ENCODE measurements around the gene SEMG1. TPM values are rescaled to one million over a fixed set of nuclear protein-coding genes. Genes with fewer than 3 reads are reported as not detected.

The SEMG1 gene
- total RNA-seq, 4 donors from 2014 or later, result 0.27 TPM; not detected in 3

DNA sequence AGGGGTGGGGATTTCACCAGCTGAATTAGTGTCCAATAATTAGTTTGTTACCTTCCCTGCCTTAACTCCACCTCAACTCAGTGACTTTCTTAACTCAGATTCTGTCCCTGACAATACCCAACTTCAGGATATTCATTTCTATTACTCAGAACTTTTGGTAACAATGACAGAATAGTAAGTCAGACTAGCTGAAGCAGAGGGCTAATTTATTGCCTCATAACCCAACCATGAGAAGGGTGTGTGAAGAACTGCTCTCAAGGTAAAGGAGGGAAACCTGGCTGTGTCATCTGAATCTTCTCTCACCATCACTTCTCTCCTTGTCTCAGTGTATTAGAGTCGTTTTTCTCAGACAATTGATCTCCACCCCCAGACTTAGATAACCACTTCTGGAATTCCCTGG lies 33.3 kb upstream of the SEMG1 start:
- Histone ChIP-seq H3K9me3 (no peaks in the 10 kb centered on the region), H3K27me3 (no peaks in the 10 kb centered on the region), H3K4me3 (no peak overlapping the region), H3K36me3 (no peaks in the 10 kb centered on the region), H3K27ac (no peak overlapping the region), H3K4me1 (peaks cover 3 to 21% (median 16%) of the 10 kb centered on the region in 4 donors)
- WGBS, 2 donors (ENCODE audit: low coverage in 1 of 2), result 26 to 40% methylated on average over 1 of the region's 1 CpG
- intact Hi-C loops (cut with DNase I; ENCODE audit: low total_unique reads) (no loop called here), in situ Hi-C loops (cut with MboI; ENCODE audit: low pct_ligation_motif_present in 1 of 4, low pct_unique_long_range_greater_than_20kb in 1 of 4, low sequenced_read_pairs in 3 of 4) (no loop called here)
- TF ChIP-seq EP300 (IDR thresholded peaks at IDR 0.05; ENCODE audit: low read depth) (no peak), POLR2AphosphoS5 (IDR thresholded peaks at IDR 0.05) (no peak), POLR2A (IDR thresholded peaks at IDR 0.05) (no peak)
- TF ChIP-seq, protein P1, sequence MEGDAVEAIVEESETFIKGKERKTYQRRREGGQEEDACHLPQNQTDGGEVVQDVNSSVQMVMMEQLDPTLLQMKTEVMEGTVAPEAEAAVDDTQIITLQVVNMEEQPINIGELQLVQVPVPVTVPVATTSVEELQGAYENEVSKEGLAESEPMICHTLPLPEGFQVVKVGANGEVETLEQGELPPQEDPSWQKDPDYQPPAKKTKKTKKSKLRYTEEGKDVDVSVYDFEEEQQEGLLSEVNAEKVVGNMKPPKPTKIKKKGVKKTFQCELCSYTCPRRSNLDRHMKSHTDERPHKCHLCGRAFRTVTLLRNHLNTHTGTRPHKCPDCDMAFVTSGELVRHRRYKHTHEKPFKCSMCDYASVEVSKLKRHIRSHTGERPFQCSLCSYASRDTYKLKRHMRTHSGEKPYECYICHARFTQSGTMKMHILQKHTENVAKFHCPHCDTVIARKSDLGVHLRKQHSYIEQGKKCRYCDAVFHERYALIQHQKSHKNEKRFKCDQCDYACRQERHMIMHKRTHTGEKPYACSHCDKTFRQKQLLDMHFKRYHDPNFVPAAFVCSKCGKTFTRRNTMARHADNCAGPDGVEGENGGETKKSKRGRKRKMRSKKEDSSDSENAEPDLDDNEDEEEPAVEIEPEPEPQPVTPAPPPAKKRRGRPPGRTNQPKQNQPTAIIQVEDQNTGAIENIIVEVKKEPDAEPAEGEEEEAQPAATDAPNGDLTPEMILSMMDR (IDR thresholded peaks at IDR 0.05), result no peak
- DNase-seq, result no peak

DNA sequence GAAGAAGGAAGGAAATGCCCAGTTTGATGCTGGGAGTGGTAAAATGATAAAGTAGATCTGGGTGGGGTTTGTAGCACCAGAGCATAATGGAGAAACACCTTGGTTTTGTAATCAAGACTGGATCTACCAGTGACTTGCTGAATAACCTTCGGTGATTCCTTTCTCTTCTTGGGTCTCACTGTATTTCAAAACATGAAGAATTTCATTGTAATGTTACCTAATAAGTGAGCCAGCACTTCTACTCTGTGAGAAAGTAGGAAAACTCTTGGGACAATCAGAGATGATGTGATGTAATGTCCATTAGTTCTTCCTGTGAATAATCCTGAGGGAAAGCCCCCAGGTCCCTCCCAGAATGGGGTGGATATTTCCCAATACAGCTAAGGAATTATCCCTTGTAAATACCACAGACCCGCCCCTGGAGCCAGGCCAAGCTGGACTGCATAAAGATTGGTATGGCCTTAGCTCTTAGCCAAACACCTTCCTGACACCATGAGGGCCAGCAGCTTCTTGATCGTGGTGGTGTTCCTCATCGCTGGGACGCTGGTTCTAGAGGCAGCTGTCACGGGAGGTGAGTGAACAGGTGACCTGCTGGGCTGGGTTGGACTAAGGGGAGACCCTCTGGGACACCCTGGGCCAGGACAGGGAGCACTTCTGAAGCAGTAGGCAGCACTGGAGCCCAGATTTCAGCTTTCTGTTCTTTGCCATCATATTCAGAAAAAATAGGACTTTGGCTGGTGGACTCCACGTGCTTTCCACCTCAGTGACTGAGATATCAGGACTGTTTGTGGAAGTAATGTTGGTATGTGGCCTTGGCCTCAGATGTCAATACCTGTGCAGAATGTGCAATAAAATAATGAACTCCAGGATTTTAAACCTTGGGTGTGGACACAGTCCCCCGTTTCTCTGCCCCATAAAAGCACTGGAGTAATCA lies 32.1 kb upstream of the SEMG1 start, which contains the start of gene PI3:
Gene PI3 (plus strand): TSS at position 469 of the 931 bp plus-strand sequence. CDS start 21 bp downstream, at position 490.
- H3K4me1 ChIP-seq, result peaks cover 3 to 21% (median 16%) of the 10 kb centered on the region in 4 donors
- WGBS, 2 donors (ENCODE audit: low coverage in 1 of 2), result 33 to 58% methylated on average over 2 to 8 of the region's 8 CpGs
- peak within 1 kb of the TSS; percentile 18 to 69 (median 47) for H3K27ac ChIP-seq
- peak; percentile 42 for TF ChIP-seq POLR2A (IDR thresholded peaks at IDR 0.05)
- no peak for TF ChIP-seq POLR2AphosphoS5 (IDR thresholded peaks at IDR 0.05)
- no peaks in the 10 kb centered on the region for H3K36me3 ChIP-seq
- intact Hi-C loops (cut with DNase I; ENCODE audit: low total_unique reads), result no loop called here
- peak; percentile 85 for DNase-seq
- H3K27me3 ChIP-seq, result no peaks in the 10 kb centered on the region
- in situ Hi-C loops (cut with MboI; ENCODE audit: low pct_ligation_motif_present in 1 of 4, low pct_unique_long_range_greater_than_20kb in 1 of 4, low sequenced_read_pairs in 3 of 4), result no loop called here
- no peak within 1 kb of the TSS for H3K4me3 ChIP-seq
- no peaks in the 10 kb centered on the region for H3K9me3 ChIP-seq

DNA sequence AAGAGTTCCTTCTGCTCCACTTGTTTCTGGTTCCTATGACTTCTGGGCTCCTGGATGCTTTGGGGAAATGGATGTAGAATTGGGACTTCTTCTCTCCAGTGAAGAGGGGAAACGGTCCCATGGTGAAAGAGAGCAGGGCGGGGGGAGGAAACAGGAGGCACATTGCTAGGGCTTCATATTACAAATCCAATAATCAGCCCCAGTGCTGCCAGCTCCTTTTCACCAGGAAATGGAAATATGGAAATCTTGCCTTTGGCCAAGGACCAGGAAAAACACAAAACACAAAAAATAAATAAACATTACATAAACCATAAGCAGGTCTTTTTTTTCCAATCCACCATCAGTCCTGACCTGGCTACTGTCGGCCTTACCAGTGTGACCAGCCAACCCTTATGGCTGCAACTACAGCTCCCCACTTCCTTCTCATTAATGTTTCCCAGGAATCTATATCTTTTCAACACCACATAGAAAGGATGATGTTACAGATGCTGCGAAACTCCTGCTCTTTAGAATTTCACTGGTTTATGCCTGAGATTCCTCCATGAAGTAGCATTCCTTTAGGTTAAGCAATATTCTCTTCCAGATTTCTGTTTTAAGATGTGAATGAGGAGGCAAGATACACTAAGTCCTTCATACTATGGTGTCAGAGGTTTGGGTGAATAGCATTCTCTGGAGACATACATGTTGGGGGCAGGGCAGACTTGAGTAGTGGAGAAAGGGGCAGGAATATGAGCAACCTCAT lies 30.1 kb upstream of the SEMG1 start:
- Histone ChIP-seq H3K27me3 (no peaks in the 10 kb centered on the region), H3K4me1 (peaks cover 3 to 18% (median 14%) of the 10 kb centered on the region in 4 donors), H3K9me3 (no peaks in the 10 kb centered on the region), H3K27ac (no peak overlapping the region), H3K36me3 (no peaks in the 10 kb centered on the region), H3K4me3 (no peak overlapping the region)
- no peak for DNase-seq
- in situ Hi-C loops (cut with MboI; ENCODE audit: low pct_ligation_motif_present in 1 of 4, low pct_unique_long_range_greater_than_20kb in 1 of 4, low sequenced_read_pairs in 3 of 4) (no loop called here), intact Hi-C loops (cut with DNase I; ENCODE audit: low total_unique reads) (no loop called here)
- 81 to 89% methylated on average over 3 to 4 of the region's 4 CpGs for WGBS, 2 donors (ENCODE audit: low coverage in 1 of 2)
- TF ChIP-seq EP300 (IDR thresholded peaks at IDR 0.05; ENCODE audit: low read depth) (no peak), POLR2AphosphoS5 (IDR thresholded peaks at IDR 0.05) (no peak), POLR2A (IDR thresholded peaks at IDR 0.05) (no peak)
- TF ChIP-seq, protein P1 (IDR thresholded peaks at IDR 0.05), result no peak

DNA sequence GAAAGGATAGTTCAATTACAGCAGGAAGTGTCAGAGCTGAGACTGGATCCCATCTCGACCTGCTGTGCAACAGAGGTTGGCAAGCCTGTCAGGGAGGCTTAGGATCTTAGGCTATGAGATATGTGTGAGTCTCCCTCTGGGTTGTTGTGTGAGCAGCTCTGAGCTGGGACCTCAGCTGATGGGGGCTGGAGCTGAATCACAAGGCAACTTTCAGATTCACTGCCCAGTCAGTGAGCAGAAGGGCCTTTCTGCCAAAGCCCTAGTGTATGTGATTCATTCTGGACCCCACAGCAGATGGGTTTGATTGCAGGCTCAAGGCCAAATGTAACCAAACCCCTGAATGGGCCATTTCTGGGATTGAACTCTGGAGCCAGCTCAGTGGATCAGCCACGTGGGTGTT lies 27.7 kb upstream of the SEMG1 start:
- Histone ChIP-seq H3K36me3 (no peaks in the 10 kb centered on the region), H3K27me3 (no peaks in the 10 kb centered on the region), H3K4me3 (no peak overlapping the region), H3K27ac (no peak overlapping the region), H3K4me1 (peaks cover 0 to 14% (median 12%) of the 10 kb centered on the region in 4 donors), H3K9me3 (no peaks in the 10 kb centered on the region)
- intact Hi-C loops (cut with DNase I; ENCODE audit: low total_unique reads) (no loop called here), in situ Hi-C loops (cut with MboI; ENCODE audit: low pct_ligation_motif_present in 1 of 4, low pct_unique_long_range_greater_than_20kb in 1 of 4, low sequenced_read_pairs in 3 of 4) (no loop called here)
- WGBS, 2 donors (ENCODE audit: low coverage in 1 of 2), result 60 to 69% methylated on average over 1 to 2 of the region's 2 CpGs
- DNase-seq, result no peak
- TF ChIP-seq POLR2A (IDR thresholded peaks at IDR 0.05), result no peak
- TF ChIP-seq, protein P1 (IDR thresholded peaks at IDR 0.05), result no peak
- TF ChIP-seq EP300 (IDR thresholded peaks at IDR 0.05; ENCODE audit: low read depth), result no peak
- no peak for TF ChIP-seq POLR2AphosphoS5 (IDR thresholded peaks at IDR 0.05)
